Small intestine (tissue), 7 donors: ENCODE data around the gene TSPAN9. TPM values are rescaled to one million over a fixed set of nuclear protein-coding genes. Genes with fewer than 3 reads are reported as not detected.

ENCODE experiments used
- DNase-seq, 2 donors: peaks; one replicate each; pipeline versions ENCODE4 v3.0.0 to v3.0.0-alpha.2; 2013
- FAIRE-seq: peaks from 2 replicates; lab custom pipeline; 2012; peaks lifted over from hg19 to GRCh38; lab: Jason Lieb, UNC
- H3K27ac ChIP-seq, 3 donors: one replicate each; pipeline ENCODE4 v1.5.1; 2013; ENCODE audit warnings: low read length in 2 of 3, mild to moderate bottlenecking in 2 of 3, control low read depth in 1 of 3, inconsistent platforms in 1 of 3, low read depth in 1 of 3, moderate library complexity in 1 of 3
- H3K27me3 ChIP-seq, 3 donors: one replicate each; pipeline ENCODE4 v1.6.1; 2013; ENCODE audit warnings: low read length in 3 of 3, inconsistent platforms in 1 of 3; ENCODE audit not compliant: control insufficient read depth in 3 of 3, insufficient read depth in 3 of 3
- H3K36me3 ChIP-seq, 3 donors: one replicate each; pipeline ENCODE4 v1.6.1; 2013; ENCODE audit warnings: low read length in 3 of 3, inconsistent platforms in 1 of 3, low read depth in 1 of 3, mild to moderate bottlenecking in 1 of 3, moderate library complexity in 1 of 3; ENCODE audit not compliant: control insufficient read depth in 3 of 3, insufficient read depth in 2 of 3
- H3K4me1 ChIP-seq, 3 donors: one replicate each; pipeline ENCODE4 v1.6.1; 2013; ENCODE audit warnings: low read length in 2 of 3, inconsistent platforms in 1 of 3, low read depth in 1 of 3, mild to moderate bottlenecking in 1 of 3, moderate library complexity in 1 of 3; ENCODE audit not compliant: control insufficient read depth in 3 of 3, insufficient read depth in 2 of 3
- H3K4me3 ChIP-seq, 3 donors: one replicate each; pipeline ENCODE4 v1.5.1; 2013; ENCODE audit warnings: low read length in 3 of 3, control low read depth in 1 of 3, inconsistent platforms in 1 of 3, low read depth in 1 of 3, mild to moderate bottlenecking in 1 of 3, moderate library complexity in 1 of 3
- H3K9me3 ChIP-seq, 2 donors: one replicate each; pipeline ENCODE4 v1.6.1; 2013; ENCODE audit warnings: low read depth in 1 of 2, low read length in 1 of 2; ENCODE audit not compliant: control insufficient read depth in 2 of 2, insufficient read depth in 1 of 2
- WGBS, 3 donors: extraction: QIAGEN DNeasy Blood & Tissue Kit; methylation state at CpG; one replicate each; pipeline ENCODE4 v1.1.7; 2013; 5-methylcytosine and 5-hydroxymethylcytosine counted together
- polyA plus RNA-seq, 4 donors: library from polyadenylated mRNA; stranded (reverse) in 3 of 4; unstranded in 1 of 4; fragments of 200-250 nt in 3 of 4; fragments of 120-200 nt in 1 of 4; gene quantifications; one replicate each; pipeline versions ENCODE4 v1.2.1 to v1.2.3, GENCODE V29; 2013
- donor health status: healthy with polysubstance abuse.
- donor health status: control.
- donor health status: control.
- donor health status: Bipolar disorder and iron deficiency.
- donor health status: healthy.

The TSPAN9 gene
- polyA plus RNA-seq, 4 donors, result 1.3 to 25.5 (median 12.8) TPM

GRCh38 chr12:3075315-3075714 is 1.9 kb upstream of the TSPAN9 start:
- FAIRE-seq, result no peak
- Histone ChIP-seq H3K36me3 (no peaks in the 10 kb centered on the region), H3K4me1 (peaks cover 0 to 11% (median 6%) of the 10 kb centered on the region in 3 donors), H3K4me3 (no peak overlapping the region), H3K27me3 (no peaks in the 10 kb centered on the region), H3K27ac (no peak overlapping the region), H3K9me3 (no peaks in the 10 kb centered on the region)
- no peak for DNase-seq
- WGBS, 3 donors, result 81 to 94% (median 92%) methylated on average over 6 of the region's 6 CpGs

- Histone ChIP-seq H3K9me3 (no peaks in the 10 kb centered on the region), H3K36me3 (peaks cover 0 to 2% (median 0%) of the 10 kb centered on the region in 3 donors), H3K4me3 (peak overlapping the region; percentile 63 to 90 (median 77)), H3K4me1 (peaks cover 0 to 25% (median 6%) of the 10 kb centered on the region in 3 donors), H3K27ac (peak overlapping the region; percentile 2 to 69 (median 34)), H3K27me3 (no peaks in the 10 kb centered on the region)
- peak; percentile 11 to 52 for DNase-seq
- WGBS, 3 donors, result 2 to 5% (median 3%) methylated on average over 12 to 32 of the region's 32 CpGs
- no peak for FAIRE-seq
These were observed 448 bp downstream of the TSPAN9 start for GRCh38 chr12:3077572-3078081.

DNA sequence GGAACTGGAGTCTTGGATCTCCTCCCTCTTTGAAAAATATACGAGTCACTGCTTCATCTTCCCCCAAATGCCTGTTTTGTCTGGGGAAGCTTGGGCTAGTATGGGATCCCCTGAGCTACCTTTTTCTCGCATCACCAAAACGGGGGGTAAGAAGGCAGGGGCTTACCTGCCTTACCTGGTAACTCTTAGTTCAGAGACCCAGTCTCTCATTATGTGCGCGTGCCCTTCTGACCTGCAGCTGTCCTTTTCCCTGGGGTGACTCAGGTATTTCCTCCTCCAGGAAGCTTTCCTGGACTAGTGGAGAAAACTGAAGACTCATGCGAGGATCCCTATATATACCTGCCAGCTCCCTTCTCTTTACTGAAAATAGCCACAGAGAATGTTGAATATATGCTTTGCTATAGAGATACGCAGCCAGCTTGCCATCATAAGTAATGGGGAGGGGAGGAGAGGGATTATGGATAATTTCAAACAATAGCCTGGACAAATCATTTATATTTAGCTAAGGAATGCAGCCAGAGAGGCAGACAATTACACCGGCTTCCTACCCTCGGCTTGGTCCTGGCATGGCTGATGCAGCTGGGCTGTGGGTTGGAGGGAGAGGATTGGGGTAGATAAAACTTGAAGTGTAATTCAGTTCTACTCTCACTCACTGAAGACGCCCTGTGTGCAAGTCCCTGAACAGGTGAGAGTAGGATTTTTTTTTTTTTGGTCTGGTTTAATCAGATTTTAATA is 1.1 kb downstream of the TSPAN9 start:
- DNase-seq (no peak), FAIRE-seq (no peak)
- Histone ChIP-seq H3K4me3 (peak overlapping the region in 1 of 3 donors; percentile 63), H3K4me1 (peaks cover 0 to 30% (median 6%) of the 10 kb centered on the region in 3 donors), H3K36me3 (peaks cover 0 to 2% (median 0%) of the 10 kb centered on the region in 3 donors), H3K27ac (peak overlapping the region in 2 of 3 donors; percentile 2 to 74), H3K27me3 (no peaks in the 10 kb centered on the region), H3K9me3 (no peaks in the 10 kb centered on the region)
- 46 to 58% (median 55%) methylated on average over 10 of the region's 10 CpGs for WGBS, 3 donors

DNA sequence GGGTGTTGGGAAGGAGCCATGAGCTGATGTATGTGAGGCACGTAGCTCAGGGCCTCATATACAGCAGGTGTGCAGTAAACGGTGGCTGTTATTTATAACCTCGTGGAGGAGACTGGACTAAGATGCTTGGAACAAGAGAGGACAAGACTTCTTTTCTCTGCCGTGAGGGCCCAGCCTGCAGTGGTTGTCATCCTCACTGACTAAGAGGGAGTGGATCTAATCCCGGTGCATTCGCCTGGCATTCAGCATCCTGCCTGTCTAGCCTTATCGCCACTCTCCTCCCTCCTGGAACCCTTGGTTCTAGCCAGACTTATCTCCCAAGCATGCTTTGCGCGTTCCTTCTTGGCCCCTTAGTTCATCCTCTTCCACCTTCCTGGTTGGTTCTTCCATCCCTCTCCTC is 3.9 kb downstream of the TSPAN9 start:
- 69 to 82% (median 70%) methylated on average over 9 of the region's 9 CpGs for WGBS, 3 donors
- no peak for FAIRE-seq
- Histone ChIP-seq H3K36me3 (peaks cover 0 to 20% (median 0%) of the 10 kb centered on the region in 3 donors), H3K9me3 (no peaks in the 10 kb centered on the region), H3K4me3 (no peak overlapping the region), H3K27me3 (no peaks in the 10 kb centered on the region), H3K27ac (no peak overlapping the region), H3K4me1 (peaks cover 5 to 54% (median 6%) of the 10 kb centered on the region in 3 donors)
- DNase-seq, result peak in 1 of 2 donors; percentile 16

DNA sequence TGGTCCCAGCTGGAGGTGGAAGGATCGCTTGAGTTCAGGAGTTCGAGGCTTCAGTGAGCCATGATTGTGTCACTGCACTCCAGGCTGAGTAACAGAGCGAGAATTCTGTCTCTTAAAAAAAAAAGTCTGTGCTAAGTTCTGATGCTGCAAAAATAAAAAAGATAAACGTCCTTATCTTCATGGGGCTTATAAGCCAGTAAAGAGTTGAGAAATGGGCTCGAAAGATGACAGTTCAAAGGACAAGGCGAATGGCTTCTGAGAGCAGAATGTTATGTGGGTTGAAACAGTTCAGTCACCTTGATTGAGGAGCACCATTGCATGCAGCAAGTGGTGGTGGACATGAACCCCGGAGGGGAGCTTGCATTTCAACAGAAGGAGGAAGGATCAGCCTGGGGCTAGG is 4.7 kb downstream of the TSPAN9 start:
- peak; percentile 14 to 65 for DNase-seq
- H3K4me3 ChIP-seq, result no peak overlapping the region
- H3K27ac ChIP-seq, result no peak overlapping the region
- peaks cover 5 to 57% (median 9%) of the 10 kb centered on the region in 3 donors for H3K4me1 ChIP-seq
- peaks cover 0 to 20% (median 0%) of the 10 kb centered on the region in 3 donors for H3K36me3 ChIP-seq
- no peak for FAIRE-seq
- no peaks in the 10 kb centered on the region for H3K27me3 ChIP-seq
- WGBS, 3 donors, result 28 to 56% (median 36%) methylated on average over 7 of the region's 7 CpGs
- H3K9me3 ChIP-seq, result no peaks in the 10 kb centered on the region

DNA sequence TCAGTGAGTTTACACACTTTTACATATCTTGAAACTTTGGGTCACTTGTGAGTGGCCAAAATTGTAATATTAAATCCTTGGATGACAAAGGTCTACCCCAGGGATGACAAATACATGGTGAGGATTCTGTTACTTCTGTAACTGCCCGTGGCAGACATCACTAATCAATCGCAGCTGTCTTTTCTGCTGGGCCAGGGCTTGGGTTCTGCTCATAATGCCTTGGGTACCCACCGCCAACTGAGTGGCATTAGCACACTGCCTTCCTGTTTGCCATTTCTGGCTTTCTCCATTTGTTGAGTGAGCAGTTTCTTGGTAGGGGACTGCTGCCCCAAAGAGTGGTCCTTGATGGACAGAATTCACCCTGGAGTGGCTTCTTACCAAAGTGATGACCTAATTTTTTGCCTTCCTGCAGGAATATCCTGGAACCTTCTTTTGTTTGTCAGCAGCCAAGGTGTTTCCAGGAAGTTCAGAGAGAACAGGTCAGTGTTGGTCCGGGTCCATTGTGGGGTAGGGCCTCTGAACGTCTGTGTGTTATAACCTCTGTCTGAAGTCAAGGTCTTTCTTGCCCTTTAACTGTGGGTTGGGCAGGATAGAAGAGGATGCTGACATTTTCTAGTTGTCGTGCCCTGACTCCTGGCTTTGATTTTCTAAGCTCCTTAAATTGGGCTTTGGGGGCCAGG is 6.2 kb downstream of the TSPAN9 start:
- Histone ChIP-seq H3K9me3 (no peaks in the 10 kb centered on the region), H3K36me3 (peaks cover 0 to 23% (median 0%) of the 10 kb centered on the region in 3 donors), H3K4me3 (no peak overlapping the region), H3K27me3 (no peaks in the 10 kb centered on the region), H3K27ac (no peak overlapping the region), H3K4me1 (peaks cover 5 to 56% (median 5%) of the 10 kb centered on the region in 3 donors)
- peak in 1 of 2 donors; percentile 20 for DNase-seq
- no peak for FAIRE-seq
- WGBS, 3 donors, result 56 to 66% (median 62%) methylated on average over 6 of the region's 6 CpGs

GRCh38 chr12:3083921-3084347 is 6.8 kb downstream of the TSPAN9 start:
- 89 to 97% (median 90%) methylated on average over 5 of the region's 5 CpGs for WGBS, 3 donors
- DNase-seq (no peak), FAIRE-seq (no peak)
- Histone ChIP-seq H3K9me3 (no peaks in the 10 kb centered on the region), H3K27me3 (no peaks in the 10 kb centered on the region), H3K4me3 (no peak overlapping the region), H3K27ac (no peak overlapping the region), H3K4me1 (peaks cover 3 to 56% (median 5%) of the 10 kb centered on the region in 3 donors), H3K36me3 (peaks cover 0 to 25% (median 0%) of the 10 kb centered on the region in 3 donors)

DNA sequence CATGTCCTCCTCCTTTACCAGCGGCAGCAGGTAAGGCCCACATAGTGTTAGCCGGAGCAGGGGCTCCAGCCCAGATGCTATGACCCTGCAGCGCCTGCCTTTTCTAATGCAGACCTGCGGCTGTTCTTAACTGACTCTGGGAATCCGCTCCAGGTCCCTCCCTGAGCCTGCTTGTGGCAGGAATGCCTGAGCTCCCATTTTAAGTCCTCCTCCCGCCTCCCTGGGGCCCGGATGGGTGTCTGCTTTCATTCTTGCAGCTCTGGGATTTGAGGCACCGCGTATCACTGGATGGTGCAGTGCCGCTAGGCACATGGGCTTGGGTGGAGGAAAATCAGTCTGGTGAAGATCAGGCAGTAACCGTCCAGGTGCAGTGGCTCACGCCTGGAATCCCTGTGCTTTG is 7.6 kb downstream of the TSPAN9 start:
- FAIRE-seq, result no peak

More for the DNA sequence above, 7.6 kb downstream of the TSPAN9 start:
- Histone ChIP-seq H3K4me1 (peaks cover 3 to 56% (median 5%) of the 10 kb centered on the region in 3 donors), H3K9me3 (no peaks in the 10 kb centered on the region), H3K36me3 (peaks cover 0 to 25% (median 0%) of the 10 kb centered on the region in 3 donors), H3K27ac (no peak overlapping the region), H3K4me3 (no peak overlapping the region), H3K27me3 (no peaks in the 10 kb centered on the region)
- WGBS, 3 donors, result 89 to 93% (median 92%) methylated on average over 12 of the region's 12 CpGs
- no peak for DNase-seq
